ENCODE data around the gene HERC4. TPM values are rescaled to one million over a fixed set of nuclear protein-coding genes. Genes with fewer than 3 reads are reported as not detected.

HERC4 gene
- total and polyA plus RNA-seq, 4 donors: 7.3 to 53.2 (median 16.0) TPM

- H3K9ac ChIP-seq (ENCODE audit: low read depth in 1 of 2, low read length in 2 of 2): peak within 1 kb of the TSS; percentile 86 to 92
- H3K4me3 ChIP-seq (ENCODE audit: low read depth in 1 of 3, low read length in 3 of 3): peak within 1 kb of the TSS; percentile 77 to 99 (median 87)
- DNase-seq (ENCODE audit: low spot score): peak; percentile 97
- no peaks in the 10 kb centered on the region for H3K27me3 ChIP-seq (ENCODE audit: control insufficient read depth in 4 of 4, insufficient read depth in 4 of 4, low read length in 3 of 4)
- H3K4me1 ChIP-seq (ENCODE audit: control insufficient read depth in 4 of 4, insufficient read depth in 4 of 4, low read length in 3 of 4): peaks cover 0 to 19% (median 16%) of the 10 kb centered on the region in 4 donors
- TF ChIP-seq FOXA1 (IDR thresholded peaks at IDR 0.05): peak; percentile 27
- peak in 1 of 2 donors; percentile 25 for TF ChIP-seq GABPA (IDR thresholded peaks at IDR 0.05 in 1 of 2, conservative IDR thresholded peaks at IDR 0.05 in 1 of 2)
- no peak for TF ChIP-seq HNF4A (conservative IDR thresholded peaks at IDR 0.05)
- TF ChIP-seq FOXA2 (IDR thresholded peaks at IDR 0.05): no peak
- TF ChIP-seq NR2F2 (IDR thresholded peaks at IDR 0.05): no peak
- peak; percentile 23 to 45 for TF ChIP-seq RXRA (IDR thresholded peaks at IDR 0.05)
- peak; percentile 51 for TF ChIP-seq SP1 (IDR thresholded peaks at IDR 0.05)
- TF ChIP-seq HNF4G (IDR thresholded peaks at IDR 0.05): no peak
- peak; percentile 77 for TF ChIP-seq YY1 (IDR thresholded peaks at IDR 0.05)
- TF ChIP-seq REST (IDR thresholded peaks at IDR 0.05): peak; percentile 88
- TF ChIP-seq, protein P1, sequence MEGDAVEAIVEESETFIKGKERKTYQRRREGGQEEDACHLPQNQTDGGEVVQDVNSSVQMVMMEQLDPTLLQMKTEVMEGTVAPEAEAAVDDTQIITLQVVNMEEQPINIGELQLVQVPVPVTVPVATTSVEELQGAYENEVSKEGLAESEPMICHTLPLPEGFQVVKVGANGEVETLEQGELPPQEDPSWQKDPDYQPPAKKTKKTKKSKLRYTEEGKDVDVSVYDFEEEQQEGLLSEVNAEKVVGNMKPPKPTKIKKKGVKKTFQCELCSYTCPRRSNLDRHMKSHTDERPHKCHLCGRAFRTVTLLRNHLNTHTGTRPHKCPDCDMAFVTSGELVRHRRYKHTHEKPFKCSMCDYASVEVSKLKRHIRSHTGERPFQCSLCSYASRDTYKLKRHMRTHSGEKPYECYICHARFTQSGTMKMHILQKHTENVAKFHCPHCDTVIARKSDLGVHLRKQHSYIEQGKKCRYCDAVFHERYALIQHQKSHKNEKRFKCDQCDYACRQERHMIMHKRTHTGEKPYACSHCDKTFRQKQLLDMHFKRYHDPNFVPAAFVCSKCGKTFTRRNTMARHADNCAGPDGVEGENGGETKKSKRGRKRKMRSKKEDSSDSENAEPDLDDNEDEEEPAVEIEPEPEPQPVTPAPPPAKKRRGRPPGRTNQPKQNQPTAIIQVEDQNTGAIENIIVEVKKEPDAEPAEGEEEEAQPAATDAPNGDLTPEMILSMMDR (IDR thresholded peaks at IDR 0.05; ENCODE audit: low read depth, low read length, missing input control): no peak
- peak; percentile 22 to 42 for TF ChIP-seq RAD21 (IDR thresholded peaks at IDR 0.05)
- TF ChIP-seq, protein P2, sequence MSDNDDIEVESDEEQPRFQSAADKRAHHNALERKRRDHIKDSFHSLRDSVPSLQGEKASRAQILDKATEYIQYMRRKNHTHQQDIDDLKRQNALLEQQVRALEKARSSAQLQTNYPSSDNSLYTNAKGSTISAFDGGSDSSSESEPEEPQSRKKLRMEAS (IDR thresholded peaks at IDR 0.05): no peak
- TF ChIP-seq, protein P3, sequence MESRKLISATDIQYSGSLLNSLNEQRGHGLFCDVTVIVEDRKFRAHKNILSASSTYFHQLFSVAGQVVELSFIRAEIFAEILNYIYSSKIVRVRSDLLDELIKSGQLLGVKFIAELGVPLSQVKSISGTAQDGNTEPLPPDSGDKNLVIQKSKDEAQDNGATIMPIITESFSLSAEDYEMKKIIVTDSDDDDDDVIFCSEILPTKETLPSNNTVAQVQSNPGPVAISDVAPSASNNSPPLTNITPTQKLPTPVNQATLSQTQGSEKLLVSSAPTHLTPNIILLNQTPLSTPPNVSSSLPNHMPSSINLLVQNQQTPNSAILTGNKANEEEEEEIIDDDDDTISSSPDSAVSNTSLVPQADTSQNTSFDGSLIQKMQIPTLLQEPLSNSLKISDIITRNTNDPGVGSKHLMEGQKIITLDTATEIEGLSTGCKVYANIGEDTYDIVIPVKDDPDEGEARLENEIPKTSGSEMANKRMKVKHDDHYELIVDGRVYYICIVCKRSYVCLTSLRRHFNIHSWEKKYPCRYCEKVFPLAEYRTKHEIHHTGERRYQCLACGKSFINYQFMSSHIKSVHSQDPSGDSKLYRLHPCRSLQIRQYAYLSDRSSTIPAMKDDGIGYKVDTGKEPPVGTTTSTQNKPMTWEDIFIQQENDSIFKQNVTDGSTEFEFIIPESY (IDR thresholded peaks at IDR 0.05): no peak
- TF ChIP-seq EGR1 (IDR thresholded peaks at IDR 0.05; ENCODE audit: low read depth in 2 of 2): peak; percentile 97 to 99
- TF ChIP-seq TAF1 (conservative IDR thresholded peaks at IDR 0.05): peak; percentile 93
- under 1% methylated on average over 62 of the region's 62 CpGs for WGBS
- no peaks in the 10 kb centered on the region for H3K9me3 ChIP-seq (ENCODE audit: control insufficient read depth in 4 of 4, low read length in 3 of 4)
- peaks cover 0 to 9% (median 5%) of the 10 kb centered on the region in 4 donors for H3K36me3 ChIP-seq (ENCODE audit: control insufficient read depth in 4 of 4, insufficient read depth in 3 of 4, low read depth in 1 of 4, low read length in 3 of 4)
- peak within 1 kb of the TSS; percentile 90 for H3K27ac ChIP-seq (ENCODE audit: low read depth in 1 of 2, low read length in 2 of 2)
Observed at GRCh38 chr10:67884313-67884841, 190.7 kb downstream of the HERC4 start, which contains the start of gene SIRT1. Gene SIRT1 (plus strand): TSS chr10:67884656. CDS start chr10:67884722, 66 bp downstream.
